Keratinocyte (primary cell): Measurements from ENCODE around the gene UBE2I.
"Not testable (repeated sequence)": the region's sequence is repeated elsewhere in the genome, so short reads cannot be mapped to it uniquely, and the experiment has no call there.

Source experiments
- EZH2 ChIP-seq: IDR thresholded peaks from one replicate; pipeline ENCODE4 v1.6.1; 2012; ENCODE audit warnings: inconsistent platforms, mild to moderate bottlenecking, low read length, moderate library complexity
- TF ChIP-seq, protein P1 (sequence below), 3 experiments: IDR thresholded peaks in 1 of 3; conservative IDR thresholded peaks in 1 of 3; optimal IDR thresholded peaks in 1 of 3; 2 replicates in 2 of 3; 3 replicates in 1 of 3; pipeline versions ENCODE3 to v1.5.1; 2011; ENCODE audit warnings: low read length in 3 of 3, mild to moderate bottlenecking in 3 of 3, moderate library complexity in 2 of 3, control low read depth in 1 of 3, inconsistent platforms in 1 of 3; ENCODE audit not compliant: insufficient read depth in 2 of 3; ENCODE audit errors: extremely low read depth in 1 of 3

- TF ChIP-seq, protein P1, sequence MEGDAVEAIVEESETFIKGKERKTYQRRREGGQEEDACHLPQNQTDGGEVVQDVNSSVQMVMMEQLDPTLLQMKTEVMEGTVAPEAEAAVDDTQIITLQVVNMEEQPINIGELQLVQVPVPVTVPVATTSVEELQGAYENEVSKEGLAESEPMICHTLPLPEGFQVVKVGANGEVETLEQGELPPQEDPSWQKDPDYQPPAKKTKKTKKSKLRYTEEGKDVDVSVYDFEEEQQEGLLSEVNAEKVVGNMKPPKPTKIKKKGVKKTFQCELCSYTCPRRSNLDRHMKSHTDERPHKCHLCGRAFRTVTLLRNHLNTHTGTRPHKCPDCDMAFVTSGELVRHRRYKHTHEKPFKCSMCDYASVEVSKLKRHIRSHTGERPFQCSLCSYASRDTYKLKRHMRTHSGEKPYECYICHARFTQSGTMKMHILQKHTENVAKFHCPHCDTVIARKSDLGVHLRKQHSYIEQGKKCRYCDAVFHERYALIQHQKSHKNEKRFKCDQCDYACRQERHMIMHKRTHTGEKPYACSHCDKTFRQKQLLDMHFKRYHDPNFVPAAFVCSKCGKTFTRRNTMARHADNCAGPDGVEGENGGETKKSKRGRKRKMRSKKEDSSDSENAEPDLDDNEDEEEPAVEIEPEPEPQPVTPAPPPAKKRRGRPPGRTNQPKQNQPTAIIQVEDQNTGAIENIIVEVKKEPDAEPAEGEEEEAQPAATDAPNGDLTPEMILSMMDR (optimal IDR thresholded peaks at IDR 0.05 in 1 of 3, IDR thresholded peaks at IDR 0.05 in 1 of 3, conservative IDR thresholded peaks at IDR 0.05 in 1 of 3; ENCODE audit: extremely low read depth in 1 of 3, insufficient read depth in 2 of 3, low read length in 3 of 3), result not testable (repeated sequence)
- not testable (repeated sequence) for TF ChIP-seq EZH2
These were observed 19.5 kb downstream of the UBE2I start for GRCh38 chr16:1328961-1329360.
